ENCODE results near the gene OR6C2. TPM values are rescaled to one million over a fixed set of nuclear protein-coding genes. Genes with fewer than 3 reads are reported as not detected.

OR6C2 gene
- total RNA-seq, 1 experiment from 2014 or later: not detected

- Histone ChIP-seq H3K4me1 (peaks cover 44% of the 10 kb centered on the region), H3K36me3 (ENCODE audit: control insufficient read depth, insufficient read depth, low read length) (no peaks in the 10 kb centered on the region), H3K4me3 (ENCODE audit: low read depth, low read length) (no peak overlapping the region), H3K27me3 (replicated peaks; ENCODE audit: control insufficient read depth, insufficient read depth, low read length) (no peaks in the 10 kb centered on the region), H3K9me3 (no peaks in the 10 kb centered on the region)
- H3K36me3 Mint-ChIP-seq (ENCODE audit: insufficient read depth, unreplicated experiment): peaks cover 12% of the 10 kb centered on the region
- POLR2A ChIA-PET: no interaction called here
- TF ChIP-seq, protein P1, sequence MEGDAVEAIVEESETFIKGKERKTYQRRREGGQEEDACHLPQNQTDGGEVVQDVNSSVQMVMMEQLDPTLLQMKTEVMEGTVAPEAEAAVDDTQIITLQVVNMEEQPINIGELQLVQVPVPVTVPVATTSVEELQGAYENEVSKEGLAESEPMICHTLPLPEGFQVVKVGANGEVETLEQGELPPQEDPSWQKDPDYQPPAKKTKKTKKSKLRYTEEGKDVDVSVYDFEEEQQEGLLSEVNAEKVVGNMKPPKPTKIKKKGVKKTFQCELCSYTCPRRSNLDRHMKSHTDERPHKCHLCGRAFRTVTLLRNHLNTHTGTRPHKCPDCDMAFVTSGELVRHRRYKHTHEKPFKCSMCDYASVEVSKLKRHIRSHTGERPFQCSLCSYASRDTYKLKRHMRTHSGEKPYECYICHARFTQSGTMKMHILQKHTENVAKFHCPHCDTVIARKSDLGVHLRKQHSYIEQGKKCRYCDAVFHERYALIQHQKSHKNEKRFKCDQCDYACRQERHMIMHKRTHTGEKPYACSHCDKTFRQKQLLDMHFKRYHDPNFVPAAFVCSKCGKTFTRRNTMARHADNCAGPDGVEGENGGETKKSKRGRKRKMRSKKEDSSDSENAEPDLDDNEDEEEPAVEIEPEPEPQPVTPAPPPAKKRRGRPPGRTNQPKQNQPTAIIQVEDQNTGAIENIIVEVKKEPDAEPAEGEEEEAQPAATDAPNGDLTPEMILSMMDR (IDR thresholded peaks at IDR 0.05; ENCODE audit: insufficient read depth in 1 of 2, low read depth in 1 of 2, low read length in 1 of 2, severe bottlenecking in 1 of 2, unreplicated experiment in 1 of 2): no peak
- peak; percentile 82 to 88 for DNase-seq
- no peaks in the 10 kb centered on the region for H3K9me3 Mint-ChIP-seq (ENCODE audit: unreplicated experiment)
- peak overlapping the region; percentile 41 for H3K4me3 Mint-ChIP-seq (ENCODE audit: unreplicated experiment)
- H3K27me3 Mint-ChIP-seq (ENCODE audit: insufficient read depth, unreplicated experiment): no peaks in the 10 kb centered on the region
- peak overlapping the region; percentile 83 for H3K27ac Mint-ChIP-seq (ENCODE audit: unreplicated experiment)
- CTCF ChIA-PET: interaction anchor here (0.7 to 1.2 kb wide), 3 partner anchors 10 to 119 kb away, joined by 3 to 10 read pairs (median 4); no protein-coding TSS in a partner anchor
- H3K4me1 Mint-ChIP-seq (ENCODE audit: low read depth, unreplicated experiment): peaks cover 26% of the 10 kb centered on the region
- no TSS peak for BruUV-seq (replicated peaks)
- intact Hi-C loops (cut with micrococcal nuclease; ENCODE audit: unreplicated experiment): loop anchor here (1.0 kb wide), 2 partner anchors 109 to 119 kb away; no protein-coding TSS in a partner anchor
Observed at GRCh38 chr12:55499810-55500252, 56.0 kb downstream of the OR6C2 start.

DNA sequence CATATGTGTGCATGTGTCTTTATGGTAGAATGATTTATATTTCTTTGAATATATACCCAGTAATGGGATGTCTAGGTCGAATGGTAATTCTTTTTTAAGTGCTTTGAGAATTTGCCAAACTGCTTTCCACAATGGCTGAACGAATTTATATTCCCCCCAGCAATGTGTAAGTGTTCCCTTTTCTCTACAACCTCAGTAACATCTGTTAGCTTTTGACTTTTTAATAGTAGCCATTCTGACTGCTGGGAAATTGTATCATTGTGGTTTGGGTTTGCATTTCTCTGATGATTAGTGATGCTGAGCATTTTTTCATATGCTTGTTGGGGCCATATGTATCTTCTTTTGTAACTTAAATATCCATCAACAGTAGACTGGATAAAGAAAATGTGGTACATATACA, 57.7 kb downstream of the OR6C2 start:
- Mint-ChIP-seq H3K4me1 (ENCODE audit: low read depth, unreplicated experiment) (peaks cover 26% of the 10 kb centered on the region), H3K4me3 (ENCODE audit: unreplicated experiment) (no peak overlapping the region), H3K36me3 (ENCODE audit: insufficient read depth, unreplicated experiment) (peaks cover 12% of the 10 kb centered on the region), H3K27me3 (ENCODE audit: insufficient read depth, unreplicated experiment) (no peaks in the 10 kb centered on the region), H3K27ac (ENCODE audit: unreplicated experiment) (peak overlapping the region; percentile 24), H3K9me3 (ENCODE audit: unreplicated experiment) (no peaks in the 10 kb centered on the region)
- intact Hi-C loops (cut with micrococcal nuclease; ENCODE audit: unreplicated experiment): no loop called here
- Histone ChIP-seq H3K9me3 (no peaks in the 10 kb centered on the region), H3K27me3 (replicated peaks; ENCODE audit: control insufficient read depth, insufficient read depth, low read length) (no peaks in the 10 kb centered on the region), H3K36me3 (ENCODE audit: control insufficient read depth, insufficient read depth, low read length) (no peaks in the 10 kb centered on the region), H3K4me1 (peaks cover 44% of the 10 kb centered on the region), H3K4me3 (ENCODE audit: low read depth, low read length) (no peak overlapping the region)
- POLR2A ChIA-PET: no interaction called here
- DNase-seq: no peak
- TF ChIP-seq, protein P1 (IDR thresholded peaks at IDR 0.05; ENCODE audit: insufficient read depth in 1 of 2, low read depth in 1 of 2, low read length in 1 of 2, severe bottlenecking in 1 of 2, unreplicated experiment in 1 of 2): no peak
- CTCF ChIA-PET: no interaction called here
- BruUV-seq (replicated peaks): no TSS peak

Other genes starting within 250 kb of the OR6C2 start
- gene OR10A7, start 223.1 kb upstream of the OR6C2 start, total RNA-seq (2022): not detected in 2 replicates
- not detected in 2 replicates for gene OR6C74, start 199.5 kb upstream of the OR6C2 start, total RNA-seq (2022)
- gene OR6C6, start 147.5 kb upstream of the OR6C2 start, total RNA-seq (2022): not detected in 2 replicates
- gene OR6C1, start 129.7 kb upstream of the OR6C2 start, total RNA-seq (2022): not detected in 2 replicates
- not detected in 2 replicates for gene OR6C3, start 113.3 kb upstream of the OR6C2 start, total RNA-seq (2022)
- not detected in 2 replicates for gene OR6C75, start 81.1 kb upstream of the OR6C2 start, total RNA-seq (2022)
- not detected in 2 replicates for gene OR6C65, start 43.5 kb upstream of the OR6C2 start, total RNA-seq (2022)
- not detected in 2 replicates for gene OR6C76, start 17.8 kb upstream of the OR6C2 start, total RNA-seq (2022)
- gene OR6C70, start 26.1 kb downstream of the OR6C2 start, total RNA-seq (2022): not detected in 2 replicates
- gene OR6C68, start 48.3 kb downstream of the OR6C2 start, total RNA-seq (2022): not detected in 2 replicates
- not detected in 2 replicates for gene OR6C4, start 105.5 kb downstream of the OR6C2 start, total RNA-seq (2022)
- gene OR2AP1, start 128.4 kb downstream of the OR6C2 start, total RNA-seq (2022): not detected in 2 replicates
- gene OR10P1, start 192.8 kb downstream of the OR6C2 start, total RNA-seq (2022): not detected in 2 replicates